Renal pelvis (tissue), 12 donors: Measurements from ENCODE around the gene CYBC1. TPM values are rescaled to one million over a fixed set of nuclear protein-coding genes. Genes with fewer than 3 reads are reported as not detected.

ENCODE experiments used
- DNase-seq: peaks from one replicate; pipeline ENCODE4 v3.0.0-alpha.2; 2013
- long read RNA-seq, 16 experiments: transcript quantifications; one replicate each; lab custom pipeline, GENCODE V29; 2026
- polyA plus RNA-seq, 3 donors: library from polyadenylated mRNA; unstranded; fragments of 120-200 nt; gene quantifications; one replicate each; pipeline ENCODE4 v1.2.1, GENCODE V29; 2013; ENCODE audit not compliant: insufficient read length in 3 of 3

The CYBC1 gene
- 10 to 100 TPM; 46.3 to 60.6 (median 59.0) TPM for polyA plus RNA-seq
- long read RNA-seq, donor 1, transcript CYBC1-201 (7 exons, 2,093 nt) = major isoform, 14 of 16 reads
- long read RNA-seq, donor 1, partial matches to known transcripts = 0 of 16 reads
- long read RNA-seq, donor 1, other reads (novel, unspliced or antisense) = 0 of 16 reads
- long read RNA-seq, donor 2, transcript CYBC1-201 (7 exons, 2,093 nt) = major isoform, 10 of 17 reads
- long read RNA-seq, donor 2, partial matches to known transcripts = 0 of 17 reads
- long read RNA-seq, donor 2, other reads (novel, unspliced or antisense) = 0 of 17 reads
- long read RNA-seq, donor 3, transcript CYBC1-205 (2 exons, 2,222 nt) = minor isoform, 5 of 15 reads
- long read RNA-seq, donor 3, transcript CYBC1-201 (7 exons, 2,093 nt) = major isoform, 6 of 15 reads
- long read RNA-seq, donor 3, partial matches to known transcripts = 0 of 15 reads
- long read RNA-seq, donor 3, other reads (novel, unspliced or antisense) = 0 of 15 reads
- long read RNA-seq, donor 4, transcript CYBC1-201 (7 exons, 2,093 nt) = major isoform, 11 of 23 reads
- long read RNA-seq, donor 4, partial matches to known transcripts = 6 of 23 reads
- long read RNA-seq, donor 4, other reads (novel, unspliced or antisense) = 0 of 23 reads
- long read RNA-seq, donor 5, transcript CYBC1-201 (7 exons, 2,093 nt) = major isoform, 7 of 26 reads
- long read RNA-seq, donor 5, partial matches to known transcripts = 7 of 26 reads
- long read RNA-seq, donor 5, other reads (novel, unspliced or antisense) = 9 of 26 reads
- long read RNA-seq, donor 6, full-length matches to known transcripts = 18 of 78 reads
- long read RNA-seq, donor 6, partial matches to known transcripts = 31 of 78 reads
- long read RNA-seq, donor 6, other reads (novel, unspliced or antisense) = 29 of 78 reads
- long read RNA-seq, donor 7, transcript CYBC1-201 (7 exons, 2,093 nt) = major isoform, 17 of 25 reads
- long read RNA-seq, donor 7, partial matches to known transcripts = 0 of 25 reads
- long read RNA-seq, donor 7, other reads (novel, unspliced or antisense) = 0 of 25 reads
- long read RNA-seq, donor 8, transcript CYBC1-201 (7 exons, 2,093 nt) = major isoform, 5 of 8 reads
- long read RNA-seq, donor 8, partial matches to known transcripts = 0 of 8 reads
- long read RNA-seq, donor 8, other reads (novel, unspliced or antisense) = 0 of 8 reads
- long read RNA-seq, donor 9, transcript CYBC1-201 (7 exons, 2,093 nt) = major isoform, 13 of 28 reads
- long read RNA-seq, donor 9, partial matches to known transcripts = 0 of 28 reads
- long read RNA-seq, donor 9, other reads (novel, unspliced or antisense) = 0 of 28 reads
- long read RNA-seq, donor 10, transcript CYBC1-201 (7 exons, 2,093 nt) = major isoform, 10 of 20 reads
- long read RNA-seq, donor 10, partial matches to known transcripts = 0 of 20 reads
- long read RNA-seq, donor 10, other reads (novel, unspliced or antisense) = 0 of 20 reads
- long read RNA-seq, donor 11, transcript CYBC1-201 (7 exons, 2,093 nt) = major isoform, 6 of 9 reads
- long read RNA-seq, donor 11, partial matches to known transcripts = 0 of 9 reads
- long read RNA-seq, donor 11, other reads (novel, unspliced or antisense) = 0 of 9 reads
- long read RNA-seq, donor 12, transcript CYBC1-201 (7 exons, 2,093 nt) = major isoform, 12 of 28 reads
- long read RNA-seq, donor 12, transcript CYBC1-203 (6 exons, 2,050 nt) = minor isoform, 5 of 28 reads
- long read RNA-seq, donor 12, partial matches to known transcripts = 6 of 28 reads
- long read RNA-seq, donor 12, other reads (novel, unspliced or antisense) = 0 of 28 reads
- long read RNA-seq, donor 13, transcript CYBC1-201 (7 exons, 2,093 nt) = major isoform, 5 of 9 reads
- long read RNA-seq, donor 13, partial matches to known transcripts = 0 of 9 reads
- long read RNA-seq, donor 13, other reads (novel, unspliced or antisense) = 0 of 9 reads
- long read RNA-seq, donor 14 = 0 reads
- long read RNA-seq, donor 15 = 0 reads
- long read RNA-seq, donor 16, transcript CYBC1-201 (7 exons, 2,093 nt) = major isoform, 15 of 26 reads
- long read RNA-seq, donor 16, partial matches to known transcripts = 0 of 26 reads
- long read RNA-seq, donor 16, other reads (novel, unspliced or antisense) = 0 of 26 reads

GRCh38 chr17:82450357-82451106, at the start of gene CYBC1:
Gene CYBC1 (minus strand): TSS chr17:82450752. CDS start chr17:82449254, 1,498 bp downstream.
- DNase-seq = peak; percentile 93

GRCh38 chr17:82497483-82498405, 47.2 kb upstream of the CYBC1 start:
- peak; percentile 33 for DNase-seq

GRCh38 chr17:82496529-82497434, 46.2 kb upstream of the CYBC1 start:
- DNase-seq = peak; percentile 93

- no peak for DNase-seq
Observed at GRCh38 chr17:82495844-82496528, 45.4 kb upstream of the CYBC1 start.

- peak; percentile 79 for DNase-seq
Observed at GRCh38 chr17:82494236-82495055, 43.9 kb upstream of the CYBC1 start.

GRCh38 chr17:82493226-82493781, 42.8 kb upstream of the CYBC1 start:
- DNase-seq = no peak

- no peak for DNase-seq
Observed at GRCh38 chr17:82492643-82493225, 42.2 kb upstream of the CYBC1 start.

GRCh38 chr17:82491533-82491932, 41.0 kb upstream of the CYBC1 start:
- DNase-seq = no peak

- DNase-seq = no peak
Observed at GRCh38 chr17:82491196-82491530, 40.6 kb upstream of the CYBC1 start.

GRCh38 chr17:82490512-82491195, 40.1 kb upstream of the CYBC1 start:
- no peak for DNase-seq

- DNase-seq = no peak
Observed at GRCh38 chr17:82489851-82490511, 39.4 kb upstream of the CYBC1 start.

GRCh38 chr17:82489117-82489516, 38.6 kb upstream of the CYBC1 start:
- DNase-seq = no peak

GRCh38 chr17:82487910-82488309, 37.4 kb upstream of the CYBC1 start:
- DNase-seq = no peak
